Effector memory CD8-positive, alpha-beta T cell (primary cell): ENCODE data around the gene GPR27.

Experiments
- ATAC-seq: fragments of 150-1000 bp; cut with Tn5 transposase; replicated peaks from 2 replicates; pipeline ENCODE4 v1.10.0; 2021; ENCODE audit warnings: mild to moderate bottlenecking, moderate library complexity
- DNase-seq, 3 experiments: peaks; one replicate each; pipeline ENCODE4 v3.0.0; 2021
- H3K27ac Mint-ChIP-seq, 2 donors: one replicate each; pipeline ENCODE4 v1.8.0; 2022; ENCODE audit warnings: mild to moderate bottlenecking in 2 of 2, mixed read lengths in 2 of 2, moderate library complexity in 2 of 2
- H3K27me3 Mint-ChIP-seq, 2 donors: one replicate each; pipeline ENCODE4 v1.8.0; 2022; ENCODE audit warnings: mixed read lengths in 2 of 2
- H3K36me3 Mint-ChIP-seq: one replicate; pipeline ENCODE4 v1.8.0; 2022; ENCODE audit warnings: mild to moderate bottlenecking, moderate library complexity, mixed read lengths; ENCODE audit not compliant: insufficient read depth
- H3K4me1 Mint-ChIP-seq, 2 donors: one replicate each; pipeline ENCODE4 v1.8.0; 2022; ENCODE audit warnings: low read depth in 2 of 2, mixed read lengths in 2 of 2
- H3K4me3 Mint-ChIP-seq, 2 donors: one replicate each; pipeline ENCODE4 v1.8.0; 2022; ENCODE audit warnings: mild to moderate bottlenecking in 2 of 2, mixed read lengths in 2 of 2, moderate library complexity in 2 of 2
- H3K9me3 Mint-ChIP-seq, 2 donors: one replicate each; pipeline ENCODE4 v1.8.0; 2022; ENCODE audit warnings: mixed read lengths in 2 of 2

GPR27 gene

DNA sequence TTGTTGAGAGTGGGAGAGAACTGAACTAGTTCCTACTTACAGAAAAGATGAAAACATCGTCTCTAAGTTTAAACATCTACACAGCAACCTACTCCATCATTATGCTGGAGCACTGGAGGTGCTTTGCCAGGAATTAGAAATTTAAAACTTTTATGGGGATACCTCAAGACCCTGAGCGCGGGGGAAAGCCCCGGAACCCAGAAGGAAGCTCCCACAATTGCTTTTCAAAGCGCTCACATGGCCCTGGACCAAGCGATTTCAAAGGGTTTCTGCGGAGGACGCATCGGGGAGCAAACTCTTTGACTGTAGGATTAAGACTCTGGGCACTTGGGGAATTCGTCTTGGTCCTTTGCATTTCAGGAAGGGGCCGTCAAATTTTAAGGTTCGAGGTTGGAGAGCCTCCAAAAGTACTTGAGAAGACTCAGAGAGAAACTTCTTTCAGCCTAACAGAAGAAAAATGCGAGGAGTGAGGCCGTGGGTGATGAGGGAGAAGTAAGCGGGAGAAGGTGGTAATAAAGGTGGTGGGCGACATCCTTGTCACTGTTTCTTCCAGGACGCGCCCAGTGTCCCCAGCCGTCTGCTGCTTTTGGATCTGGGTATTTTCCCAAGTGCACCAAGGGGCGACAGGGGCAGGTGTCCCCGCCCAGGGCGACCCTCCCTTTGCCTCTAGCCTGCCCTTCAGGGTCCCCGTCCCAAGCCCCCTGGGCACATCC lies 30.7 kb downstream of the GPR27 start:
- peaks cover 9 to 14% of the 10 kb centered on the region in 2 donors for H3K4me1 Mint-ChIP-seq
- H3K4me3 Mint-ChIP-seq = peak overlapping the region; percentile 61 to 80
- DNase-seq (no peak), ATAC-seq (no peak)
- no peaks in the 10 kb centered on the region for H3K9me3 Mint-ChIP-seq
- peak overlapping the region in 1 of 2 donors; percentile 81 for H3K27ac Mint-ChIP-seq
- peaks cover 50 to 63% of the 10 kb centered on the region in 2 donors for H3K27me3 Mint-ChIP-seq
- peaks cover 3% of the 10 kb centered on the region for H3K36me3 Mint-ChIP-seq

DNA sequence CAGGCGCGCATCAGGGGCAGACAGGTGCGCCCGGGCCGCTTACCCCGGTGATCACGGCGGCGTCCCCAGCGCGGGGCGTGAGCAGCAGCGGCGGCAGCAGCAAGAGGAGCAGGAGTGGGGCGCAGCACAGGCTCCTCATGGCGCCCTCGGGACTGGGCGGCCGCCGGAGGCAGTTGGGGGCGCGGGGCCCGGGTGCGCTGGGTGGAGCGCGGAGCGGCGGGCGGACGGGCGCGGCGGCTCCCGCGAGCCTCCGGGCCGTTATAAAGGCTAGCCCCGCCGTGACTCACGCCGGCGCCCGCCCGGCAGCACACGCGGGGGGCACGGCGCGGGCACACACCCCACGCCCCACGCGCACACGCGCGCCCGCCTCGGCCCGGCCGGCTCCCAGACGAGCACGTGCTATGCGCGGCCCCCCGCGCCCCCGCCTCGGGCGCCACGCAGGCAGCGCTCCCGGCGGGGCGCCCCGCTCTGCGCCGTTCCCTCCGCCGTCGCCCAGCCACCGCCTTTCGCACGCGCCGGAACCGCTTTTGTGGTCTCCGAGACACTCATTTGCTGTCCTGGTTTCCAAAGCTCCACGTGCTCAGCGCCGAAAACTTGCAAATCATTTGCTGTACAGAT lies 31.4 kb downstream of the GPR27 start, which contains the start of gene PROK2:
TSS of gene PROK2 (minus strand) at position 235 of the 618 bp plus-strand sequence. CDS start at position 139, 96 bp downstream.
- H3K36me3 Mint-ChIP-seq = peaks cover 3% of the 10 kb centered on the region
- H3K4me1 Mint-ChIP-seq = peaks cover 2 to 9% of the 10 kb centered on the region in 2 donors
- peak in 2 of 3 experiments; percentile 3 to 9 for DNase-seq
- H3K9me3 Mint-ChIP-seq = no peaks in the 10 kb centered on the region
- peak within 1 kb of the TSS; percentile 28 to 81 for H3K27ac Mint-ChIP-seq
- ATAC-seq = peak; percentile 75
- H3K27me3 Mint-ChIP-seq = peaks cover 50 to 56% of the 10 kb centered on the region in 2 donors
- H3K4me3 Mint-ChIP-seq = peak within 1 kb of the TSS; percentile 79 to 81

DNA sequence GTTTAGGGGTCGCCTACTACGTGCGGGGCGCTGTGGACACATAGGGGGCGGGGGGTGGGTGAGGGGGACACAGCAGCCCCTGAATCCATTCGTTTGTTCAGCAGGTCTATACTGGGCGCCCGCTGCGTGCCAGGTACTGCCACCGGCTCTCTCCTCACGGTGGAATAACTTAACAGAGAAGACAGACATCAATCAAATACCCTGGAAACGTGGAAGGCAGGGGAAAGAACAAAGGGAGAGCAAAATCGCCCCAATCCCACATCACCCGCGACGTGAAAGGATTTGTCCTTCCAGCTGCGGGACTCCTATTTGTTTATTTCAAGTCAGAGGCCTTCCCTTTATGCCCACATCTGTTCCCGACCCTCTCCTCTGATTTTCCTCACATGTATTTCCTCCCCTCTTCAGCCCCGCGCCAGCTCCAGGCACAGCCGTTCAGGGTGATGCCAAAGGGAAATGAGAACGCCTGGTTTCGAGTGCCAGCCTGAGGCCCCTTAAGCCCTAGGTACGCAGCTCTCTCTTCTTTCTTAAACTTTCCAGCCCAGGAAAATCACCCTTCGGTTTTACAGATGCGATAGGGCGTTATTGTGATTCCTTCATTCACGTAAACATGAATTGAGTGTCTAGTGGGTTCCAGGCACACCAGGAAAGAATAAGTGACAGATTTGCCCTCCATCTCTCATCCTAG lies 32.0 kb downstream of the GPR27 start:
- no peak for ATAC-seq
- no peaks in the 10 kb centered on the region for H3K9me3 Mint-ChIP-seq
- H3K27me3 Mint-ChIP-seq = peaks cover 47 to 50% of the 10 kb centered on the region in 2 donors

DNA sequence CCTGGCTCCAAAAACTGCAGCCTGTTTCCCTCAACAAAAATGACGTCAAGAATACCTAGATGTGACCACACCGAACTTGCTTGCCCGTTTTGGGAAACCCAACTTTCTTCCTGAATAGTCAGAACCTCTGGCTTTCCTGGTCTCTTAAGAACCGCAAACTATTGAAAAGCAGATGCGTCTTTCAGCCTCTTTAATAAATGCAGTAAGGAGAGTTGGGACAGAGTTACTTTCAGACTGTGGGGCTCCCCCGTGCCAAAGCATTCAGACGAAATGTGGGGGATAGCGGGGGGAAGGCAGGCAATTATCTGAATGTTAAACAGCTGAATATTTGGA lies 32.5 kb downstream of the GPR27 start:
- Mint-ChIP-seq H3K36me3 (no peaks in the 10 kb centered on the region), H3K4me3 (peak overlapping the region; percentile 79 to 81), H3K27ac (peak overlapping the region in 1 of 2 donors; percentile 5), H3K27me3 (peaks cover 42 to 45% of the 10 kb centered on the region in 2 donors), H3K9me3 (no peaks in the 10 kb centered on the region), H3K4me1 (peaks cover 0 to 7% of the 10 kb centered on the region in 2 donors)
- DNase-seq = no peak
- no peak for ATAC-seq

More for the DNA sequence above, 32.0 kb downstream of the GPR27 start:
- Mint-ChIP-seq H3K4me1 (peaks cover 0 to 7% of the 10 kb centered on the region in 2 donors), H3K27ac (peak overlapping the region; percentile 5 to 28), H3K36me3 (peaks cover 2% of the 10 kb centered on the region), H3K4me3 (peak overlapping the region; percentile 79 to 81)
- DNase-seq = no peak

DNA sequence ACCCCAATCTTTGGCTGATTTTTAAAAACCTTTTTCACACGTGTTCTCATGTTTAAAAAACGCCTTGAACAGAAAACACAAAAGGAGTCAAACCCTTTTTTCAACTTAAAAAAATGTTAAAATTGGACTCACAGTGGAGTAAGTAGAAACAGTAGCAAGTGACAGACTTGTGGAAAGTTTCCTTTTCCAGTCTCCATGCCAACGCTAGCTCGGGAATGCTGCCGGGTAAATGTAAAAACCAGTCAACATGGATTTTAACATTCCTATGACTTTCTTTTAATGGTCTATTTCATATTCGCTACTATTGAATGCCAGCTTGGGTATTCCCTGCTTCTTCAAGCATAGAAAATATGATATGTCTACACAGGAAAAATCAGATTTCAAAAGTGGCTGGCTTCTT lies 32.9 kb downstream of the GPR27 start:
- H3K36me3 Mint-ChIP-seq = no peaks in the 10 kb centered on the region
- no peaks in the 10 kb centered on the region for H3K9me3 Mint-ChIP-seq
- no peak for DNase-seq
- peaks cover 0 to 7% of the 10 kb centered on the region in 2 donors for H3K4me1 Mint-ChIP-seq
- H3K4me3 Mint-ChIP-seq = no peak overlapping the region
- H3K27me3 Mint-ChIP-seq = peaks cover 38 to 41% of the 10 kb centered on the region in 2 donors
- no peak for ATAC-seq
- H3K27ac Mint-ChIP-seq = no peak overlapping the region

DNA sequence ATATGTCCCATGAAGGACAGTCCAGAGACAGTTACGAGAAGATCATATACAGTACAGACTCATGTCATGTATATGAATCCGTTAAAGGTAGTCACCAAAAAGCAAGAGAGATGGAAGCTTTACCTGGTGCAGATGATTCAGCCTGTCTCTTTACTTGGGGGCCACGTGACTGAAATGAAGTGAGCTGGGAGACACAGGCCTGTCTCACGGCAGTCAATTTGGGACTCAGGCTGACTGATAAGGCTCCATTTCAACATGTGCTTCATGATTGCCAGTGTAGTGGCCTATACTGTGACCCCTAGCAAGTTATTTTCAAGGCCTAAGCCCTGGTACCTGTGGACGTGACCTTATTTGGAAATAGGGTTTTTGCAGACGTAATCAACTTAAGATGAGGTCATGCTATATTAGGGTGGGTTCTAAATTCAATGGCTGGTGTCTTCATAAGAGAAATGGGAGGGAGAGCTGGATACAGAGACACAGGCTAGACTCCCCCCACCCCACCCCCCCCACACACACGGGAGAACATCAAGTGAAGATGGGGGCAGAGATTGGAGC lies 34.3 kb downstream of the GPR27 start:
- Mint-ChIP-seq H3K27ac (no peak overlapping the region), H3K4me1 (peaks cover 0 to 7% of the 10 kb centered on the region in 2 donors), H3K4me3 (no peak overlapping the region), H3K9me3 (no peaks in the 10 kb centered on the region), H3K36me3 (no peaks in the 10 kb centered on the region), H3K27me3 (peaks cover 27 to 32% of the 10 kb centered on the region in 2 donors)
- no peak for ATAC-seq
- DNase-seq = no peak

DNA sequence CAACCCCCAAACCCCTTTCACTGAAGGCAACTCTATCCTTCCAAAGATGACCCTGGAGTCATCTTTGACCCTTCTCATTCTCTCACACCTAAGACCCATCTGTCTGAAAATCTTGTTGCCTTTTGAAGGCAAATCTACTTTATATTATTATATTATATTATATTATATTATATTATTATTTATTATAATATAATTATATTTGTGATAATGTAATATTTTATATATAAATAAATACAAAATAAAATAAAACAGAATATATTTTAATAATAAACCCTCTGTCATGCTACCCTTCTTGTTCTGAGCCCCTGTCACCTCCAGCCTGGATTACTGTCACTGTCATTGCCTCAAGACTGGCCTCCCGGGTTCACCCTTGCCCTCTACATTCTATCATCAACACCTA lies 36.3 kb downstream of the GPR27 start:
- no peaks in the 10 kb centered on the region for H3K36me3 Mint-ChIP-seq
- peaks cover 0 to 4% of the 10 kb centered on the region in 2 donors for H3K4me1 Mint-ChIP-seq
- H3K27ac Mint-ChIP-seq = no peak overlapping the region
- ATAC-seq (no peak), DNase-seq (no peak)
- no peak overlapping the region for H3K4me3 Mint-ChIP-seq
- H3K27me3 Mint-ChIP-seq = peaks cover 11 to 21% of the 10 kb centered on the region in 2 donors
- H3K9me3 Mint-ChIP-seq = no peaks in the 10 kb centered on the region

DNA sequence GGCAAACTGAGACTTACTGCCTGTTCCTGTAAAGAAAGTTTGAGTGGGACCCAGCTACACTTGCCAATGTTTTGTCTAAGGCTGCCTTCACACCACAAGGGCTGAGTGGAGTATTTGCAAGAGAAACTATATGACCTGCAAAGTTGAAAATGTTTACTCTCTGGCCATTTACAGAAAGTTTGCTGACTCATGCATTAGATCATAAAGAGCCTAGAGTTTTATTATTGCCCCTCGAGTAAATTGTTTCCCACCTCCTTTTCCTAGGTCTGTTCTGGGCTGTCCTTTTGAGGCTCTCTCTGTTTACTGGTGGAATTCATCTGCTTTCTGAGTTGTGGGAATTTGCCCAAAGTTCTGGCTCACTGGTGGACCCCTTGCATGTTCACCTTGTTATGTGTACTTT lies 38.0 kb downstream of the GPR27 start:
- no peak for DNase-seq
- no peak for ATAC-seq
- no peaks in the 10 kb centered on the region for H3K36me3 Mint-ChIP-seq
- H3K27ac Mint-ChIP-seq = no peak overlapping the region
- H3K4me3 Mint-ChIP-seq = no peak overlapping the region
- no peaks in the 10 kb centered on the region for H3K9me3 Mint-ChIP-seq
- peaks cover 5 to 6% of the 10 kb centered on the region in 2 donors for H3K4me1 Mint-ChIP-seq
- peaks cover 0 to 4% of the 10 kb centered on the region in 2 donors for H3K27me3 Mint-ChIP-seq

DNA sequence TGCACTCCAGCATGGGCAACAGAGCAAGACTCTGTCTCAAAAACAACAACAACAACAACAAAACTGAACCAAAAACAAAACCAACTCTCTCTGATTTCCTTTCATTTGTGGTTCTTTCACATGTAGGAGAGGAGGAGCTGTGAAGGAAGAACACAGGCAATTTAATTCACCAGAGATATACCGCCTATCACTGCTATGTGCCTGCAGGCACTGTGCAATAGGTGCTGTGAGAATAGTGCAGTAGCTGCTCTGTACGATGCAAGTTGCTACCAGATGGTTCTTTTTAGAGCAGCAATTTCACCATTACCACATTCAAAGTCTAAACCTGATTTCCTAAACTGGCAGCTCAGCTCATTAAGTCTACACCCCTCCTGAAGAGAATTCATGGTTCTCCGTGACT lies 42.6 kb downstream of the GPR27 start:
- Mint-ChIP-seq H3K36me3 (no peaks in the 10 kb centered on the region), H3K27me3 (peaks cover 11 to 16% of the 10 kb centered on the region in 2 donors), H3K9me3 (no peaks in the 10 kb centered on the region), H3K4me3 (peak overlapping the region in 1 of 2 donors; percentile 19), H3K4me1 (peaks cover 6 to 7% of the 10 kb centered on the region in 2 donors), H3K27ac (no peak overlapping the region)
- ATAC-seq (peak; percentile 78), DNase-seq (no peak)

DNA sequence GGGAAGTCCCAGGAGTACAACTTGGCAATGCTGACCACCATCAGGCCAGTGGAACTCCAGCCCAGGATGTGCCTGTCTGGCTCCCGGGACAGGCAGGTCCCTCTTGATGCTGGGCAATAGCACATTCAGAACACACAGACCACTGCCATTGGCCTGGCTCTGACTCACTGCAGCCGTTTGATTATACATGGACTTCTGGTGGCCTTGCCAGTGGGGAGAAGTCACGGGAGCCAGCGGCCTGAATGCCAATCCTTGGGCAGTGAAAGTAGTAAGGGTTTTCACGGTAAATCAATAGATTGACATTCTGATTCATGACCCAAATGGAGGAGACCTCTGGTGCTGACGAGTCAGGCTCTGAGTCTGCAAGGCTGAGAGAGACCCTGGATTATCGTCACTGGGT lies 43.8 kb downstream of the GPR27 start:
- Mint-ChIP-seq H3K27ac (no peak overlapping the region), H3K9me3 (no peaks in the 10 kb centered on the region), H3K4me3 (no peak overlapping the region), H3K36me3 (no peaks in the 10 kb centered on the region), H3K4me1 (peaks cover 6 to 7% of the 10 kb centered on the region in 2 donors), H3K27me3 (peaks cover 22 to 25% of the 10 kb centered on the region in 2 donors)
- no peak for DNase-seq
- ATAC-seq = no peak

DNA sequence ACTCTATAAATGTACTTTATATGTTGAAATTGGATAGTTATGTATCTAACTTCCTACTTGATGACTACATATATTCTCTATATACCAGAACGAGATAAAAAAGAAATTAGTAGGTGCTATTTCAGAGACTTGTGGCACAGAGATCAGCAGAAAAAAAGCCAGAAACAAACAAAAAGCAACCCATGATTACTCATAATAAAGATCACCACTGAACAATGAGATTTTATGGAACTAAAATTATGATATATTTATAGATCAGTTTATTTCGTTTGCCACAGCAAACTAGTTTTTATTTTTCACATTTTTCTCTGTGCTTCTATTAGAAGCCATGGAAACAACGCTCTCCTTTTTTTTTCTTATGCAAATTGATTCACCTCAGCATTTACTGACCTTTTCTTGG lies 46.4 kb downstream of the GPR27 start:
- Mint-ChIP-seq H3K27me3 (peaks cover 37 to 43% of the 10 kb centered on the region in 2 donors), H3K4me3 (no peak overlapping the region), H3K36me3 (no peaks in the 10 kb centered on the region), H3K9me3 (no peaks in the 10 kb centered on the region), H3K27ac (no peak overlapping the region), H3K4me1 (peaks cover 6 to 7% of the 10 kb centered on the region in 2 donors)
- DNase-seq = no peak
- ATAC-seq = no peak

DNA sequence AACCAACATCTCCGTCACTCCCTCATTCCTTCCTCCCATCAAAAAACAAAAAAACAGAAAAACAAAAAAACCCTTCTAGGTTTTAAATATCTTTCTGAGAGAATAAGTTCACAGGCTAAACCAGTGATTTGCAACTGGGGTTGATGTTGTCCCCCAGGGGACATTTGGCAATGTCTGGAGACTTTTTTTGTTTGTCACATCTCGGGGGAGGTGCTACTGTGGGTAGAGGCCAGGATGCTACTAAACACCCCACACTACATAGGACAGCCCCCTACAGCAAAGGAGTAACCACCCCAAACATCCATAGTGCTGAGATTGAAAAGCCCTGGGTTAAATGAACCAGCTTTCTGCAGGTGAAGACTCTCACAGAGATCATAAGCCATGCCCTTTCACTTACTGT lies 48.3 kb downstream of the GPR27 start:
- Mint-ChIP-seq H3K4me3 (no peak overlapping the region), H3K36me3 (no peaks in the 10 kb centered on the region), H3K27ac (no peak overlapping the region), H3K27me3 (peaks cover 43 to 49% of the 10 kb centered on the region in 2 donors), H3K9me3 (no peaks in the 10 kb centered on the region), H3K4me1 (peaks cover 0 to 2% of the 10 kb centered on the region in 2 donors)
- DNase-seq (no peak), ATAC-seq (no peak)

DNA sequence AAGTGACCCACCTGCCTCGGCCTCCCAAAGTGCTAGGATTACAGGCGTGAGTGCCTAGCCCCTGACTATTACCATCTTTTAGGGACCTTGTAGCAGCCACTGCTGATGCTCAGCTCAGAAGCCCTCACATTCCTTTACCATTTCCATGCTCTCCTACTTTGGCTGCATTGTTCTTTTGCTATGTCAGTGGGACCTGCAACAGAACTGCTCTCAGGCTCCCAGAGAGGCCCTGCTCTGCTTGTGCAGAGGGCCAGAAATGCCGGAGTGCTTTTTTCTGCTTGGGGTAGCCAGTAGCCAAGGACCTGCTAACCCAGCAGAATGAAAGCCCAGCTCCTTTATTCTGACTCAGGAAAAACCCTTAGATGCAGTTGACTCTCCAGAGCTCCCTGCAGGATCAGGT lies 49.6 kb downstream of the GPR27 start:
- DNase-seq = no peak
- H3K27ac Mint-ChIP-seq = no peak overlapping the region
- no peaks in the 10 kb centered on the region for H3K9me3 Mint-ChIP-seq
- no peak overlapping the region for H3K4me3 Mint-ChIP-seq
- H3K4me1 Mint-ChIP-seq = no peaks in the 10 kb centered on the region
- no peak for ATAC-seq
- H3K27me3 Mint-ChIP-seq = peaks cover 43 to 49% of the 10 kb centered on the region in 2 donors
- H3K36me3 Mint-ChIP-seq = no peaks in the 10 kb centered on the region
